ENCODE data around the gene CAGE1. TPM values are rescaled to one million over a fixed set of nuclear protein-coding genes. Genes with fewer than 3 reads are reported as not detected.
A peak's percentile ranks its signal among the peaks of the same experiment; 100 is the strongest.

The CAGE1 gene
- total RNA-seq (2014; rRNA removed; shearing (Covaris generic)) (0.07 and 0.08 TPM in 2 replicates), polyA plus RNA-seq (2016; fragmentation: Nextera tagmentation; extraction: Ambion mirVana) (0.12 TPM in 1 of 2 replicates, not detected in the other)
- long read RNA-seq, partial matches to known transcripts, result 1 of 1 reads
- long read RNA-seq, other reads (novel, unspliced or antisense), result 0 of 1 reads

GRCh38 chr6:7389451-7390225 lies at the start of gene CAGE1, which contains the start of gene RIOK1:
TSS of gene CAGE1 (minus strand) at chr6:7389742. CDS start at chr6:7387173, 2,569 bp downstream.
TSS of gene RIOK1 (plus strand) at chr6:7389808. CDS start at chr6:7390003, 195 bp downstream.
- H3K79me2 ChIP-seq (replicated peaks; ENCODE audit: insufficient read depth), result peaks cover 34% of the 10 kb centered on the region
- H3K27me3 ChIP-seq (ENCODE audit: insufficient read depth), result no peaks in the 10 kb centered on the region
- ATAC-seq (peak; percentile 99), DNase-seq (ENCODE audit: low spot score) (peak; percentile 97)
- no peaks in the 10 kb centered on the region for H3K9me2 ChIP-seq (ENCODE audit: insufficient read depth)
- peaks cover 3% of the 10 kb centered on the region for H3K27me3 Mint-ChIP-seq (ENCODE audit: insufficient read depth, low read depth, poor library complexity)
- peak within 1 kb of the TSS; percentile 98 for H3K27ac Mint-ChIP-seq
- peaks cover 14% of the 10 kb centered on the region for H4K20me1 ChIP-seq (replicated peaks; ENCODE audit: insufficient read depth)
- peaks cover 17% of the 10 kb centered on the region for H3K4me1 Mint-ChIP-seq
- H3K4me2 ChIP-seq, result peak within 1 kb of the TSS; percentile 96
- no peak for TF ChIP-seq JUNB (IDR thresholded peaks at IDR 0.05; ENCODE audit: unreplicated experiment)
- TF ChIP-seq REST (IDR thresholded peaks at IDR 0.05; ENCODE audit: unreplicated experiment), result no peak
- TF ChIP-seq STAT1 (IDR thresholded peaks at IDR 0.05; ENCODE audit: unreplicated experiment), result no peak
- TF ChIP-seq ETS1 (IDR thresholded peaks at IDR 0.05), result peak; percentile 72
- TF ChIP-seq POLR2AphosphoS5 (IDR thresholded peaks at IDR 0.05; ENCODE audit: low read depth), result peak; percentile 94
- no peak for TF ChIP-seq ZNF462 (CRISPR knock-in tag; IDR thresholded peaks at IDR 0.05)
- TF ChIP-seq EZH2 (IDR thresholded peaks at IDR 0.05; ENCODE audit: low read depth, unreplicated experiment), result no peak
- TF ChIP-seq CREB1 (CRISPR knock-in tag; IDR thresholded peaks at IDR 0.05; ENCODE audit: low read depth), result no peak; the same call in 1 of the 2 replicates
- TF ChIP-seq CTCF (conservative IDR thresholded peaks at IDR 0.05; ENCODE audit: low read depth in 2 of 2), result peak; percentile 14 to 31; a peak in 2 of 4 replicates
- no peak for TF ChIP-seq NANOG (IDR thresholded peaks at IDR 0.05; ENCODE audit: borderline replicate concordance)
- TF ChIP-seq ZNF331 (CRISPR knock-in tag; IDR thresholded peaks at IDR 0.05; ENCODE audit: low read depth), result no peak
- no peak for TF ChIP-seq ZNF114 (CRISPR knock-in tag; IDR thresholded peaks at IDR 0.05)
- no peak for TF ChIP-seq EZH2phosphoT487 (IDR thresholded peaks at IDR 0.05; ENCODE audit: unreplicated experiment)
- peak within 1 kb of the TSS; percentile 92 for H3K4me3 Mint-ChIP-seq
- peak within 1 kb of the TSS; percentile 93 for H2AFZ ChIP-seq
- H3K36me3 ChIP-seq (ENCODE audit: insufficient read depth), result peaks cover 2% of the 10 kb centered on the region; the same call in 1 of the 2 replicates
- peaks cover 19% of the 10 kb centered on the region for H3K4me1 ChIP-seq (ENCODE audit: insufficient read depth)
- peak within 1 kb of the TSS; percentile 82 for H3K4me3 ChIP-seq
- H3K36me3 Mint-ChIP-seq (ENCODE audit: low read depth), result peaks cover 16% of the 10 kb centered on the region
- H3K27ac ChIP-seq (ENCODE audit: low read depth), result peak within 1 kb of the TSS; percentile 88
- H3K9me3 Mint-ChIP-seq, result no peaks in the 10 kb centered on the region
- H3F3A ChIP-seq (replicated peaks; ENCODE audit: low read depth), result 0 out of 2 replicates have a peak, but pooled peaks cover 4% of the 10 kb centered on the region
